ENCODE results near the gene NDFIP1. TPM values are rescaled to one million over a fixed set of nuclear protein-coding genes. Genes with fewer than 3 reads are reported as not detected.

NDFIP1 gene
- total and polyA plus RNA-seq, 2 of the 8 experiments (the other 6 are each of a cell fraction or from before 2014, with no cell fraction given), result 8.8 to 27.1 TPM

DNA sequence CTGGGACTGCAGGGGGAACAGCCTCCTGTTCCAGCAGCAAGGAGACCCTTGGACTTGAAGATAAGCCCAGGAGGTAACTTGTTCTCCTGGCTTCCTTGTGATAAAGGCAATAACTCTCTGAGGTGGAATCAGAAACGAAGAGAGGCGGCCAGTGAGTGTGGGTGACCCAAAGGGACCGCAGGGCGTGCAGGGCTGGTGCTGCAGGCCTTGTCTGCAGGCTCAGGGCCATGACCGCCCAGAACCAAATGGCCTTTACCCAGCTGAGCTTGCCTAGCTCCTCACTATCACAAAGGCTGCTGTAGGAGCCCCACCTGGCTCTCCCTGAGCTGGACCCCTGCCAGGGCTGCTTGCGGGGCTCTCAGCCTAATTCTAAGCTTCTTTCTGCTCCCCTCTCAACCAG lies 72.5 kb downstream of the NDFIP1 start (continued):
- TF ChIP-seq GTF2F1 (IDR thresholded peaks at IDR 0.05; ENCODE audit: borderline replicate concordance, low read depth, low read length) (no peak), MAFK (IDR thresholded peaks at IDR 0.05; ENCODE audit: low read depth, low read length) (no peak), TAF7 (optimal IDR thresholded peaks at IDR 0.05; ENCODE audit: borderline replicate concordance, low read depth, low read length) (no peak), POLR2A (IDR thresholded peaks at IDR 0.05; ENCODE audit: control extremely low read depth in 1 of 2, low read depth in 2 of 2, low read length in 2 of 2) (no peak), EZH2 (IDR thresholded peaks at IDR 0.05; ENCODE audit: low read depth, low read length, severe bottlenecking) (no peak)
